A549 (cell line): Measurements from ENCODE around the gene CASP9.

Source experiments
- CBX8 ChIP-seq: fragments of 200-600 bp; sonication (generic); IDR thresholded peaks from 2 replicates; pipeline ENCODE4 v1.6.1; 2016
- CTCF ChIP-seq: fragments of >200 bp; sonication (Bioruptor Twin); formaldehyde crosslinking; IDR thresholded peaks from 3 replicates; pipeline ENCODE4 v1.5.1; 2016
- EP300 ChIP-seq, 2 experiments: fragments of >200 bp; sonication (Bioruptor Twin); formaldehyde crosslinking; IDR thresholded peaks; 2 replicates in 1 of 2; 3 replicates in 1 of 2; pipeline ENCODE4 v1.6.1; 2016 to 2017
- HDAC2 ChIP-seq: fragments of 200-600 bp; sonication (generic); IDR thresholded peaks from 2 replicates; pipeline ENCODE4 v1.6.1; 2016
- POLR2A ChIP-seq: IDR thresholded peaks from 2 replicates; pipeline ENCODE4 v1.6.1; 2012; ENCODE audit warnings: mild to moderate bottlenecking, low read length
- REST ChIP-seq: fragments of 200-600 bp; sonication (generic); IDR thresholded peaks from 2 replicates; pipeline ENCODE4 v1.6.1; 2016; ENCODE audit warnings: antibody characterized with exemption, mild to moderate bottlenecking, moderate library complexity
- SMC3 ChIP-seq: fragments of >200 bp; sonication (Bioruptor Twin); formaldehyde crosslinking; IDR thresholded peaks from 3 replicates; pipeline ENCODE4 v1.6.1; 2018; ENCODE audit warnings: inconsistent platforms
- SREBF2 ChIP-seq: fragments of 450-650 bp; IDR thresholded peaks from 2 replicates; pipeline ENCODE4 v1.6.1; 2014; ENCODE audit warnings: mild to moderate bottlenecking, moderate library complexity
- USF2 ChIP-seq: fragments of 450-650 bp; IDR thresholded peaks from 2 replicates; pipeline ENCODE4 v1.6.1; 2014; ENCODE audit warnings: antibody characterized with exemption

GRCh38 chr1:15479654-15480347 lies 44.2 kb downstream of the CASP9 start:
- TF ChIP-seq EP300 (IDR thresholded peaks at IDR 0.05) = no peak
- TF ChIP-seq REST = no peak
- TF ChIP-seq CBX8 = no peak
- TF ChIP-seq CTCF = no peak
- no peak for TF ChIP-seq HDAC2
- no peak for TF ChIP-seq POLR2A
- TF ChIP-seq SMC3 = no peak
- no peak for TF ChIP-seq SREBF2
- no peak for TF ChIP-seq USF2
